CD4-positive, alpha-beta T cell treated with Interleukin-4 for 4 hours (primary cell): ENCODE data around the gene TMEM175.

Source experiments
- DNase-seq: peaks from one replicate; pipeline ENCODE4 v3.0.0-alpha.2; 2020

TMEM175 gene

GRCh38 chr4:948936-949300, 16.7 kb downstream of the TMEM175 start:
- DNase-seq = no peak

- no peak for DNase-seq
These were observed 17.4 kb downstream of the TMEM175 start for GRCh38 chr4:949656-950055.

- no peak for DNase-seq
These were observed 18.1 kb downstream of the TMEM175 start for GRCh38 chr4:950136-951020.

- no peak for DNase-seq
These were observed 18.9 kb downstream of the TMEM175 start for GRCh38 chr4:951186-951585.

GRCh38 chr4:951594-952468, 19.6 kb downstream of the TMEM175 start:
- no peak for DNase-seq

GRCh38 chr4:952881-953573, 20.8 kb downstream of the TMEM175 start:
- DNase-seq = no peak

- no peak for DNase-seq
These were observed 21.3 kb downstream of the TMEM175 start for GRCh38 chr4:953574-953915.

- DNase-seq = no peak
These were observed 22.2 kb downstream of the TMEM175 start for GRCh38 chr4:954211-955020.

- no peak for DNase-seq
These were observed 23.1 kb downstream of the TMEM175 start for GRCh38 chr4:955161-955921.

- DNase-seq = no peak
These were observed 23.7 kb downstream of the TMEM175 start for GRCh38 chr4:955931-956381.

- no peak for DNase-seq
These were observed 24.4 kb downstream of the TMEM175 start for GRCh38 chr4:956531-957230.

GRCh38 chr4:957231-957580, 24.9 kb downstream of the TMEM175 start:
- no peak for DNase-seq

GRCh38 chr4:957581-958313, 25.5 kb downstream of the TMEM175 start:
- no peak for DNase-seq

GRCh38 chr4:958314-958665, 26.0 kb downstream of the TMEM175 start:
- DNase-seq = no peak

- DNase-seq = no peak
These were observed 26.6 kb downstream of the TMEM175 start for GRCh38 chr4:958696-959337.

GRCh38 chr4:959338-960139, 27.3 kb downstream of the TMEM175 start:
- DNase-seq = no peak

- no peak for DNase-seq
These were observed 27.9 kb downstream of the TMEM175 start for GRCh38 chr4:960140-960635.

GRCh38 chr4:960636-961350, 28.5 kb downstream of the TMEM175 start:
- no peak for DNase-seq
